ENCODE measurements around the gene GON7.

- TF ChIP-seq CTCF (IDR thresholded peaks at IDR 0.05) = no peak
- TF ChIP-seq POLR2A (IDR thresholded peaks at IDR 0.05) = no peak
These were observed 33.2 kb upstream of the GON7 start for GRCh38 chr14:93239869-93240677.
